Retinal pigment epithelial cell (primary cell): ENCODE data around the gene SYF2.
"Not testable (repeated sequence)": the region's sequence is repeated elsewhere in the genome, so short reads cannot be mapped to it uniquely, and the experiment has no call there.

ENCODE experiments used
- DNase-seq: peaks from one replicate; pipeline ENCODE4 v3.0.0-alpha.2; 2010; ENCODE audit warnings: low read depth
- H3K4me3 ChIP-seq: 2 replicates; pipeline ENCODE4 v1.5.1; 2011; ENCODE audit warnings: mild to moderate bottlenecking, low read length, control low read depth, moderate library complexity
- CTCF ChIP-seq: conservative IDR thresholded peaks from 2 replicates; pipeline ENCODE4 v1.5.1; 2011; ENCODE audit warnings: low read depth, low read length, control low read depth, inconsistent platforms

SYF2 gene

GRCh38 chr1:25192154-25192553, 40.1 kb downstream of the SYF2 start:
- no peak for TF ChIP-seq CTCF
- DNase-seq: no peak
- no peak overlapping the region for H3K4me3 ChIP-seq

GRCh38 chr1:25190260-25190659, 42.0 kb downstream of the SYF2 start:
- no peak overlapping the region for H3K4me3 ChIP-seq
- no peak for TF ChIP-seq CTCF

GRCh38 chr1:25187904-25188303, 44.4 kb downstream of the SYF2 start:
- not testable (repeated sequence) for DNase-seq, H3K4me3 ChIP-seq

More at GRCh38 chr1:25190260-25190659, 42.0 kb downstream of the SYF2 start:
- no peak for DNase-seq

- TF ChIP-seq CTCF: no peak
- no peak overlapping the region for H3K4me3 ChIP-seq
- no peak for DNase-seq
These were observed 45.2 kb downstream of the SYF2 start for GRCh38 chr1:25187077-25187476.

- no peak overlapping the region for H3K4me3 ChIP-seq
- no peak for TF ChIP-seq CTCF
These were observed 45.9 kb downstream of the SYF2 start for GRCh38 chr1:25186161-25187007.

GRCh38 chr1:25185409-25186160, 46.7 kb downstream of the SYF2 start:
- no peak overlapping the region for H3K4me3 ChIP-seq
- no peak for DNase-seq
- no peak for TF ChIP-seq CTCF

More at GRCh38 chr1:25186161-25187007, 45.9 kb downstream of the SYF2 start:
- no peak for DNase-seq

- no peak for TF ChIP-seq CTCF
- DNase-seq: no peak
These were observed 48.1 kb downstream of the SYF2 start for GRCh38 chr1:25184001-25184762.

More at GRCh38 chr1:25184001-25184762, 48.1 kb downstream of the SYF2 start:
- no peak overlapping the region for H3K4me3 ChIP-seq
